ENCODE results near the gene SENP7. TPM values are rescaled to one million over a fixed set of nuclear protein-coding genes. Genes with fewer than 3 reads are reported as not detected.

The SENP7 gene
- total and polyA plus RNA-seq, 2 experiments from 2014 or later = 3.5 to 8.2 TPM

DNA sequence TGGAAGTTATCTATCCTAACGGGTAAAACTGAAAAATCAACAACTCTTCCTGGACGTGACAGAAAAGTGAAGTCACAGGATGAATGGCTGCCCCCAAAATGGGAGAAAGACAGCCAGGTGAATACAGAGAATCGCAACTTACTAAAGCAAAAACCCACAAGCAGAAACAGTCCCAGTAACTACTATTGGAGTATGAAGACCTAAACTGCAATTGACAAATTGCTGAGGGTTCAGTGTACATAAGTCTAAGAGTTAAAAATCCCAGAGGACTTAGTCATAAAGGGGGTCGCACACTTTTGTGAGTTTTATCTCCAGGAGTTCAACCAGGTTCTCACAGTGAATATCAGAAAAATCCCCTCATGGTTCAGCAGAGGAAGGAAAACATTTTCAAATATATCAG, 135.8 kb downstream of the SENP7 start:
- no peak overlapping the region for H3K4me3 ChIP-seq
- no peak for TF ChIP-seq EZH2phosphoT487 (IDR thresholded peaks at IDR 0.05; ENCODE audit: insufficient read depth, low read depth)
- no peak for TF ChIP-seq EZH2 (IDR thresholded peaks at IDR 0.05; ENCODE audit: insufficient read depth, poor library complexity, severe bottlenecking)
- no peaks in the 10 kb centered on the region for H3K9me2 ChIP-seq (ENCODE audit: insufficient read depth)
- 82 to 87% methylated on average over 4 of the region's 4 CpGs for WGBS, 2 experiments (ENCODE audit: low coverage in 1 of 2, low lambda C conversion rate in 2 of 2, missing lambda C conversion rate in 2 of 2)
- H3K9ac ChIP-seq = no peak overlapping the region
- no peak overlapping the region for H2AFZ ChIP-seq
- H3K4me2 ChIP-seq (ENCODE audit: unreplicated experiment) = no peak overlapping the region
- no peaks in the 10 kb centered on the region for H3K79me2 ChIP-seq (ENCODE audit: insufficient read depth)
- H3K9me3 ChIP-seq (ENCODE audit: low read depth) = no peaks in the 10 kb centered on the region
- no peaks in the 10 kb centered on the region for H4K20me1 ChIP-seq (ENCODE audit: insufficient read depth)
- no peak for DNase-seq
- no peak overlapping the region for H3K27ac ChIP-seq
- in situ Hi-C loops (cut with MboI) = no loop called here
- no peaks in the 10 kb centered on the region for H3F3A ChIP-seq (ENCODE audit: insufficient read depth)
- no peaks in the 10 kb centered on the region for H3K27me3 ChIP-seq (replicated peaks; ENCODE audit: insufficient read depth)
- H3K4me1 ChIP-seq (ENCODE audit: insufficient read depth) = no peaks in the 10 kb centered on the region
- no peaks in the 10 kb centered on the region for H3K36me3 ChIP-seq (ENCODE audit: low read depth)

DNA sequence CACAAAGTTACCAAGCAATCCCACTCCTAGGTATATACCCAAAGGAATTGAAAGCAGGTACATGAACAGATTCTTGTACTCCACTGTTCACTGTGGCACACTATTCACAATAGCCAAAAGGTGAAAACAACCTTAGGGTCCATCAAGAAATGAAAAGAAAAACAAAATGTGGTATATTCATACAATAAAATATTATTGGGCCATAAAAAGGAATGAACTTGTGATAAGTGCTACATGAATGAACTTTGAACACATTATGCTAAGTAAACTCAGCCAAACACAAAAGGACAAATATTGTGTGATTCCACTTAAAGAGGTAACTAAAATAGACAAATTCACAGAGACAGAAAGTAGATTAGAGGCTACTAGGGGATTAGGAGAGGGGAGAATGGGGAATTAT, 137.4 kb downstream of the SENP7 start:
- H3K4me2 ChIP-seq (ENCODE audit: unreplicated experiment) = no peak overlapping the region
- no peak overlapping the region for H2AFZ ChIP-seq
- TF ChIP-seq EZH2 (IDR thresholded peaks at IDR 0.05; ENCODE audit: insufficient read depth, poor library complexity, severe bottlenecking) (no peak), EZH2phosphoT487 (IDR thresholded peaks at IDR 0.05; ENCODE audit: insufficient read depth, low read depth) (no peak)
- no peaks in the 10 kb centered on the region for H3K9me2 ChIP-seq (ENCODE audit: insufficient read depth)
- H3K4me3 ChIP-seq = no peak overlapping the region
- no peaks in the 10 kb centered on the region for H3K79me2 ChIP-seq (ENCODE audit: insufficient read depth)
- H3F3A ChIP-seq (ENCODE audit: insufficient read depth) = no peaks in the 10 kb centered on the region
- H3K9me3 ChIP-seq (ENCODE audit: low read depth) = no peaks in the 10 kb centered on the region
- no peaks in the 10 kb centered on the region for H3K36me3 ChIP-seq (ENCODE audit: low read depth)
- in situ Hi-C loops (cut with MboI) = no loop called here
- H3K4me1 ChIP-seq (ENCODE audit: insufficient read depth) = no peaks in the 10 kb centered on the region
- H4K20me1 ChIP-seq (ENCODE audit: insufficient read depth) = no peaks in the 10 kb centered on the region
- no peak for DNase-seq
- no peak overlapping the region for H3K27ac ChIP-seq
- H3K9ac ChIP-seq = no peak overlapping the region
- H3K27me3 ChIP-seq (replicated peaks; ENCODE audit: insufficient read depth) = no peaks in the 10 kb centered on the region

DNA sequence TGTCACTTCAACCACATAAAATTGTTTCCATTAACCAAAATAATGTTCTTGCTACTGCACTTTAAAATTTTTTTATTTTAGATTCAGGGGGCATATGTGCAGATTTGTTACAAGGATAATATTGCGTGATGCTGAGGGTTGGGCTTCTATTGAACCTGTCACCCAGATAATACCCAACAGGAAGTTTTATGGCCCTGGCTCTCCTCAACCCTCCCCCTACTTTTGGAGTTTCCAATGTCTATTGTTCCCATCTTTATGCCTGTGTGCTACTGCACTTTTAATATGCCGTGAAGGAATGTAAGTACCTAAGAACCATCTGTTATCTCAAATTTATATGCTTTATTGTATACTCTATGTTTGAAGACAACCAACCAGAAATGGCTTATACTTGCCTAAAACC, 150.6 kb downstream of the SENP7 start:
- Histone ChIP-seq H3K4me3 (no peak overlapping the region), H3K36me3 (ENCODE audit: low read depth) (peaks cover 12% of the 10 kb centered on the region; the same call in 1 of the 2 replicates), H3K9ac (no peak overlapping the region), H3K4me1 (ENCODE audit: insufficient read depth) (no peaks in the 10 kb centered on the region), H2AFZ (no peak overlapping the region), H3K9me2 (ENCODE audit: insufficient read depth) (no peaks in the 10 kb centered on the region), H3K79me2 (ENCODE audit: insufficient read depth) (no peaks in the 10 kb centered on the region), H3K4me2 (ENCODE audit: unreplicated experiment) (no peak overlapping the region), H3K9me3 (ENCODE audit: low read depth) (no peaks in the 10 kb centered on the region), H3K27me3 (replicated peaks; ENCODE audit: insufficient read depth) (no peaks in the 10 kb centered on the region), H3F3A (ENCODE audit: insufficient read depth) (no peaks in the 10 kb centered on the region), H4K20me1 (ENCODE audit: insufficient read depth) (no peaks in the 10 kb centered on the region), H3K27ac (no peak overlapping the region)
- 99 to 100% methylated on average over 2 of the region's 2 CpGs for WGBS, 2 experiments (ENCODE audit: low coverage in 1 of 2, low lambda C conversion rate in 2 of 2, missing lambda C conversion rate in 2 of 2)
- DNase-seq = no peak
- in situ Hi-C loops (cut with MboI) = no loop called here
- TF ChIP-seq EZH2phosphoT487 (IDR thresholded peaks at IDR 0.05; ENCODE audit: insufficient read depth, low read depth) = no peak
- no peak for TF ChIP-seq EZH2 (IDR thresholded peaks at IDR 0.05; ENCODE audit: insufficient read depth, poor library complexity, severe bottlenecking)

DNA sequence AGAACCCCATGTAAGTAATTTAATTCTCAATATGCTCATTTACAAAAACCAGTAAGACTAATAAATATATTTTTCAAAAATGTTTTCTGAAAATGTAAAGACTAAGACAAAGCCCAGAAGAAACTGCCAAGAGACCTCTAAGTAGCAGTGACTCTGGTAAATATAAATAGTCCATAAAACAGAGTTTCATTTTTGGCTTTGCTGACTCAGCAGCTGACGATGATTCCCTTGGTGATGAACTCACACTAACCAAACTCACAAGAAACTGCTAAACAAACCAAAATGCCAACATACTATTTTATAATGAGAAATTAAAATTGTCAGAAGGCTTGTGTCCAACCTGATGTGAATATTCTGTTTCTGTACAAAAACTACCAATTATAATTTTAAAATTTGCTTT, 161.2 kb downstream of the SENP7 start:
- peak; percentile 1 for DNase-seq
- no peak overlapping the region for H3K4me2 ChIP-seq (ENCODE audit: unreplicated experiment)
- no peak for TF ChIP-seq EZH2phosphoT487 (IDR thresholded peaks at IDR 0.05; ENCODE audit: insufficient read depth, low read depth)
- TF ChIP-seq EZH2 (IDR thresholded peaks at IDR 0.05; ENCODE audit: insufficient read depth, poor library complexity, severe bottlenecking) = no peak
- no peaks in the 10 kb centered on the region for H3K9me2 ChIP-seq (ENCODE audit: insufficient read depth)
- no peaks in the 10 kb centered on the region for H3K27me3 ChIP-seq (replicated peaks; ENCODE audit: insufficient read depth)
- H3K79me2 ChIP-seq (ENCODE audit: insufficient read depth) = no peaks in the 10 kb centered on the region
- peaks cover 3% of the 10 kb centered on the region; the same call in 1 of the 2 replicates for H3K36me3 ChIP-seq (ENCODE audit: low read depth)
- H3F3A ChIP-seq (ENCODE audit: insufficient read depth) = no peaks in the 10 kb centered on the region
- no peak overlapping the region for H3K4me3 ChIP-seq
- H3K9me3 ChIP-seq (ENCODE audit: low read depth) = no peaks in the 10 kb centered on the region
- H3K9ac ChIP-seq = no peak overlapping the region
- WGBS, 2 experiments (ENCODE audit: low coverage in 1 of 2, low lambda C conversion rate in 2 of 2, missing lambda C conversion rate in 2 of 2) = 93 to 98% methylated on average over 1 of the region's 1 CpG
- H4K20me1 ChIP-seq (ENCODE audit: insufficient read depth) = no peaks in the 10 kb centered on the region
- H3K4me1 ChIP-seq (ENCODE audit: insufficient read depth) = no peaks in the 10 kb centered on the region
- in situ Hi-C loops (cut with MboI) = no loop called here
- H2AFZ ChIP-seq = no peak overlapping the region
- no peak overlapping the region for H3K27ac ChIP-seq

DNA sequence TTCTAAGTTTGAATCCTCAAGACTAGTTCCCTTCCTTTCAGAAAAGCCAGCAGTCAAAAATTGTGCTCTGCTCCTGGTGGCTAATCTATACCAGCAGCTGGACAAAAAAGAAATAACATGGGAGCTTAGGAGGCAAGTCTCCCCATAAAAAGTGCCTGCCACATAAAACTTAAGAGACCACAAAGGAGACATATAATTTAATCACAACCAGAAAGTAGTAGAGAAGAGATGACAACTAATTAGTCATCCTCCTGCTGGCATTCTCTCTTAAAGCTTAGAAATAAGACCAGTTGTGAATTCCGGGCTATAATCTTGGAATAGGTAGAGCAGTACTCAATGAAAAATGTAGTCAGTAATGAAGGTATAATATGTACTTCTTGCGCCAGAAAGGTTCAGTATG, 172.4 kb downstream of the SENP7 start:
- no peaks in the 10 kb centered on the region for H3K9me2 ChIP-seq (ENCODE audit: insufficient read depth)
- H3K9ac ChIP-seq = no peak overlapping the region
- H3K4me3 ChIP-seq = no peak overlapping the region
- no peak overlapping the region for H3K4me2 ChIP-seq (ENCODE audit: unreplicated experiment)
- no peak overlapping the region for H2AFZ ChIP-seq
- 51 to 56% methylated on average over 2 of the region's 2 CpGs for WGBS, 2 experiments (ENCODE audit: low coverage in 1 of 2, low lambda C conversion rate in 2 of 2, missing lambda C conversion rate in 2 of 2)
- no peaks in the 10 kb centered on the region for H3K27me3 ChIP-seq (replicated peaks; ENCODE audit: insufficient read depth)
- TF ChIP-seq EZH2 (IDR thresholded peaks at IDR 0.05; ENCODE audit: insufficient read depth, poor library complexity, severe bottlenecking) (no peak), EZH2phosphoT487 (IDR thresholded peaks at IDR 0.05; ENCODE audit: insufficient read depth, low read depth) (no peak)
- no peaks in the 10 kb centered on the region; the same call in 1 of the 2 replicates for H3K36me3 ChIP-seq (ENCODE audit: low read depth)
- H4K20me1 ChIP-seq (ENCODE audit: insufficient read depth) = no peaks in the 10 kb centered on the region
- H3K9me3 ChIP-seq (ENCODE audit: low read depth) = no peaks in the 10 kb centered on the region
- H3K4me1 ChIP-seq (ENCODE audit: insufficient read depth) = peaks cover 8% of the 10 kb centered on the region; the same call in 1 of the 2 replicates
- in situ Hi-C loops (cut with MboI) = no loop called here
- peak; percentile 35 for DNase-seq
- H3K27ac ChIP-seq = no peak overlapping the region
- no peaks in the 10 kb centered on the region for H3F3A ChIP-seq (ENCODE audit: insufficient read depth)
- H3K79me2 ChIP-seq (ENCODE audit: insufficient read depth) = no peaks in the 10 kb centered on the region

All from GM23248 (cell line).